COR-L47 (cell line): ENCODE results near the gene LPIN1.
"Not testable (repeated sequence)": the region's sequence is repeated elsewhere in the genome, so short reads cannot be mapped to it uniquely, and the experiment has no call there.

Experiments
- DNase-seq: peaks from one replicate; lab custom pipeline; 2025; lab: John Stamatoyannopoulos, UW

LPIN1 gene

DNA sequence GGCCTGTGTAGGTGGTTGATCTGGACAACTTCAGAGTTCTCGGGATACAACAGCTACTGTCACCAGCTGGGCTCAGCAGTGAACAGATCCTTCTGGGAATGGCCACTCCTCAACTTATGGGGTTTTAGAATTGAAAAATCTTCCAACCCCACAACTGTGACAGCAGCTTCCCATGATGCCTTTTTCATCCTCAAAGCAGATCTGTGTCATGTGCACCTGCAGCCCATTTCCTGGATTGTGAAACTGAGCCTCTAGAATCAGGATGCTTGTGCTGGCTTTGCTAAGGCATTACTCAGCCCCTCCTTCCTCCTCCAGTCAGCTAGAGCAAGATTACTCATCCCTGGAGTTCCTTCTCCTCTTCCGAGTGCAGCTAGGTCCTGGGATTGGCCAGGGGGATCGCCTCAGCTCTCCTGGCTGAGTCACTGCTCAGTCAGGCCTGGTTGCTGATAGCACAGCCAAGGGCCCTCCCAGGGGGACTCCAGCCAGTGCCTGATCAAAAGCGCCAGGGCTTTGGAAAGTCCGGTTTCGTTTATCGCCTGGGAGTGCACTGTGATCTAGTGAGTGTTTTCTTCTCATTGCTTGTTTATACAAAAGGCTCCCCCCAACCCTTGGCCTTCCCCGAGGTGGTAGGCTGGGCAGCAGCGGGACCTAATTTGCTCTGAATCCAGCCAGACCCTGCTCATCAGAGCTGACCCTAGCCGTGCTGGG is 2.4 kb upstream of the LPIN1 start:
- DNase-seq: peak; percentile 87

DNA sequence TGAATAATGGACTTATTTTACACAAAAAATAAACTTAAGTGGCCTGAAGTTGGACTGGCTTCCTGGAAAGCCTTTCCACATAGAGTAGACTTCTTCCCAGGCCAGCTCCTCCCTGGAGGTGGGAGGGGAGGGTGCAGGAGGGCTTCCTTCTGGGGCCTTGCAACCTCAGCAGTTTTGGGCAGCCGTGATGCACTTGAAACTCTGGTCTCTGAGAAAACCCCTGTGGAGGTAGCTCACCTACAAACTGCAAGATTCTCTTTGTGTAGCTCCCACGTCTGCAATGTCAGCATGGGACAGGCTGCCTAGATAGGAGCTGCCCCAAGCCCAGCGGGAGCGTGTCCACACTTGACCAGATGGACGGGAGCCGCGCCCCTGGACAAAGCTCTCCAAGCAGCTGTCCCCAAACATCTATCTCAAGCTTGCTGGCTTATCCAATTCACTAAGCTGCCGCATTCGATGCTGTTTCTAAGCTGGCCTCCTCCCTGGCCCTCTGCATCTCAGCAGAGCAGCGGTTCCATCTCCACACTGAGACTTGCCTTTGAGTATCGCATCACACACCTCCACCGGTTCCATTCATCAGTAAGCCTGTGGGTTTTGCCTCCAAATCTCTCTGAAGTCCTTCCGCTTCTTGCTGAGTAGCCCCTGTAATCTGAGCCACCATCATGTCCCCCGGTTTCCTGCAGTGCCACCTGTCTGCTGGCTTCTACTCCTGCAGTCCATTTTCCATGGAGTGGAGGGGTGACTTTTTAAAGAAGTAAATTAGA is 1.6 kb upstream of the LPIN1 start:
- DNase-seq: no peak

DNA sequence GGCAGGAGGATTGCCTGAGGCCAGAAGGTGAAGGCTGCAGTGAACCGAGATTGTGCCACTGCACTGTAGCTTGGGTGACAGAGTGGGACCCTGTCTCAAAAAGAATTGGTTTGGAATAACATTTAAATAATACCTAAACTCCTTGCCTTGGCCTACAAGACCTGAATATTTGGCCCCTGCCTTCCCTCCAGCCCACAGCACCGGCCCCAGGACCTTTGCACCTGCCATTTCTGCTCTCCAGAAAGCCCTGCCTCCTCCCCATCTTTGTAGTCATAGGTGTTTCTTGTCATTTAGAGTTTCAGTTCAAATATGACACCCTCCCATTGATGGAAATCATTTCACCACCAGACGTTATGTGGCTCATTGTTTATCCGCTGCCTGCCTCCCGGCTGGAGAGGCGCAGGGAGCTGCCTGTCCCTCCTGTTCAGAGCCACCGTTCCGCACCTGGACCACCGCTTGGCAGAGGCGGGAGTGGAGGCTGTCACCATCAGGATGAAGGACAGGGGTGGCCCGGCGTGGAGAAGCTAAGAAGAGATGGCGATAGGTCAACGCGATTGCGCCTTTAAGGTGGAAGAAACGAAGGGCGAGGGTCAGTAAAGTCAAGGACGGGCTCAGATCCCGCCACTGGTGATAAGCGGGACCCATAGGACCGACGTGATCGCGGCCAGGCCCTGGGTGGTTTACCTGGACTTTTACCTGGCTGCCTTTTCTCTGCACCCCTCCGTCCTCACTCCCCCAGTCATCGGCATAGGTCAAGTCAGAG is 638 bp upstream of the LPIN1 start:
- no peak for DNase-seq

DNA sequence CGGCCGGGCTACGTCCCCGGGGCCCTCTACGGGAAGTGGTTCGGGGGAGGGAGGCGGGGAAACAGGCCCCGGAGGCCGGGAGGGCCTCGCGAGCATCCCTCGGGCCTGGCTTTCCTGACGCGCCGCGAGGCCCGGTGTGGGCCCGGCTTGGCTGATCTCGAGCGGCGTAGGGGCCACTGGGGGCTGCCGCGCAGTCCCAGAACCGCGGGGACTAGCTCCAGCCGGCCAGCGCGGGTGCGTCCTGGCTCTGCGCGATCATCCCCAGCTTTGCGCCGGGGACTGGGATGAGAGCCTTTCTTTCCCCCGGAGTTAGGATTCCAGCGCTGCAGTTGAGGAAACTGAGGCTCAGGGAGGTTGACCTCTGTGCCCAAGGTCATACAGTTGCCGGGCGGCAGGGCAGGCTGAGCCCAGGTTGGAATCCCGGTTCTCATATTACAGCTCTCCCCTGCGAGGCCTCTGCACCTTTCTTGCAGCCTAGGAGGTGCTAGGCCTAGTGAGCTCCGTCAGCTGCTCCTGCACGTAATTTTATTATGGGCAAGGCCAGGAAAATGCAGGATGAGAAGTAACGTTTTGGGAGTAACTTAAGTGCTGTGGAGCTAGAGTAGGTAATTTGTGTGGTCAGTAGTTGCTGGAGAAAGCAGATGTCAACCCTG is 501 bp downstream of the LPIN1 start:
- no peak for DNase-seq

DNA sequence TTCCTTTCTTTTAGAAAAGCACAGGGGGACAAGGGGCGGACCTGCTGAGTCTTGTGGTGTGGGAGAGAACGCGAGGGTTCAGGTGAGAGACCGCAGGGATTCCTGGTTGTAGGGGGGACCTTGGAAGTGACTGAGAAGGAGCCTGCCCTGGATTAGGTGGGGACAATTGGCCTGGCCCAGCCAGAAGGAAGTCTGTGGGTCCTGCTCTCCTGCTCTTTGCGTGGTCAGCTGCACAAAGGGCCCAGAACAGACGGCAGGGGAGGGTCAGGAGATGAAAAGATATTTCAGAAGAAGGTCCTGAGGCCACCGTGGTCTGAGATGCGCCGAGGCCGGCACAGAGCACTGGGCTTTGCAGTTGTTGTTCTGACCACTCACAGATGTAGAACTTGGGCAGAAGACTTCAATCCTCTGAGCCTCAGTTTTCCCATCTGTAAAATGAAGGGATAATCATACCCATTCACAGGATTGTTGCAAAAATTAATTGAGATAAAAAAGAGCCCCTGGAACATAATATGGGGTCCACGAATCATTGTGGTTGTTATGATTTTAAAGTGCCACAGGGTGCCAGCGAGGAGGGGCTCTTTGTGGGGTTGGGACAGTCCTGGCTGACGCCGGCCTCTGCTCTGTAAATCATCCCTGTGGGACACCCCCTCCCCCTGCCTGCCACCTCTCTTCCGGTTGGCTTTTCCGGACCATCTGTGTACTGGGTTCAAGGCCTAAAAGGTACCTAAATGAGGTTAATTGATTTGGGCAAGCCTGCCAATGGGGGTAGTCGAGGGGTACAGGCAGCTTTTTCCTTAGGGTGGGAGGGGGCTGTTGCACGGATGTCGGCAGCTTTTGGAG is 1.8 kb downstream of the LPIN1 start:
- no peak for DNase-seq

DNA sequence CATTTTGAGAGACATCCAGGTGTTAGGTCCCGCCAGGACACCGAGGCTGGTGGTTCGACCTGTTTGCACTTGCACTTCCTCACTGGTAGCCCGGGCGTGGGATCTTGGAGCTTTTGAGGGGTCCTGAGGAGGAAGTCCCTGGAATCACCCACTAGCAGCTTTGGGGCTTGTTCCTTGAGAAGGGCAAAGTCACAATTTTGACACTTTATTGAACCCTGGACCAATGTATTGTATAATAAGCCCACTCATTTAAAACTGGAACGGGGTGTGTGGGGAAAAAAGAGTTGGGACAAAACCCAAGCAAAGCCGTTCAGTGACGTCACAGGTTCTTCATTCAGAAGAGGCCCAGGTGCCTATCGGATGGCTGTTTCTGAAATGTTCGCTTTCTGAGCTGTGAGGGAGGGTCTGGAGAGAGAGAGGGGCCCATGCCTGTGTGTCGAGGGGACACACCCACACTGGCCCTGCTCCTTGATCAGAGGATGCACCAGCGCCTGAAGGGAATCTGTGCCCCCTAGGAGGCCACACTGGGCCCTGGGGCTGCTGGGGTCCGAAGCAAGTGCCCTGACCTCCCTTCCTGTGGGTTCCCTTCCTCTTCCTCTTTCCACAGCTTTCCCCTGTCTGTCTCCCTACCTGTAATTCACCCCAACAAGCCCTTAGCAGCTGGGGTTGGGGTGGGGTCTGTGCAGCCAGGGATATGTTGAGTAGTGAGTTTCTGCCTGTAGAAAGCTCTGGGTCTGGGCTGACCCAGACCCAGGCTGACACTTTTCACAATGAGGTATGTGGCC is 2.6 kb downstream of the LPIN1 start:
- no peak for DNase-seq

DNA sequence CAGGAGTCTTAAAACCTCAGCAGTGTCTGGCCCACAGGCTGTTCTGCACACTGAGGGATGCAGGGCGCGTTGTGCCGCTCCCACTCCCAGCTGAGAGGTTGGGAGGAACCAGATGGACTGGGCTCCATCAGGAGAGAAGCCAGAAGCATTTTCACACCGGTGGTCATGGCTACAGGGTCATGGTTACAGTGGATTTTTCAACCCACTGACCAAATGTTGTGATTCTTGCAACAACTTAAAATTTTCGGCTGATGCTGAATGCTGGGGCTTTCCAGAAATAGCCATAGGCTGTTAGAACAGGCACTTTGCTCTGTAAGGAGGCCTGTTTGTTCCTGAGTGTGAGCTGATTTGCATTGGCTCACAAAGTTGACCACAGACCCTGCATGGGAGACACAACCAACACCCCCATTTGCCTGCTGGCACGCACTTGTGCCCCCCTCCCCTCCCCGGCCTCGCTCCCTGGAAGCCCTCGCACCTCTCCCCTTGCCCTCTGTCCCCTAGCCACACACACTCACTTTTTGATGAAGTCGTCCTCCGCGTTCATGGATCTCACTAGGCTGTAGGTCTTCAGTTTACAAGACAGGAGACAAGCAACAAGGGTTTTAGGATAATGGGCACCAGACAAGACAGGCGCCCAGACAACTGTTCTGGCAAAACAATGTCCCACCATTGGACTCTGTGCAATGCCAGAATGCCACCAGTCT is 3.4 kb downstream of the LPIN1 start:
- no peak for DNase-seq

DNA sequence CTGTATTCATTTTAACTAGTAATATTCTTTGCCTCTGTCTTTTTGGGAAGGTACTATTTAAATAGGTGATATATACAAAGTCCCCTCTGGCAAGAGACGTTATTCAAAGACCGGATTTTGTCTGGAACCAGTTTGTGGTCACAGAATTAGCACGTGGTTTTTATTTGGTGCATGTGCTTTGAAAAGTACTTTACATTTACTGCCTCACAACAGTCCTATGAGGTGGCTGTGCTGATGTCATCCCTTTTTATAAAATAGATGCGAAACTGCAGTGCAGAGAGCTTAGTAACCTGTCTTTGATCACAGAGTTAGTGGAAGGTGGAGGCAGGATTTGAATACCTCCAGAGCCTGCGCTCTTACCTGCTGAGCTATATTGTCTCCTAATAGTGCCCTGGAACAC is 4.0 kb downstream of the LPIN1 start:
- no peak for DNase-seq

DNA sequence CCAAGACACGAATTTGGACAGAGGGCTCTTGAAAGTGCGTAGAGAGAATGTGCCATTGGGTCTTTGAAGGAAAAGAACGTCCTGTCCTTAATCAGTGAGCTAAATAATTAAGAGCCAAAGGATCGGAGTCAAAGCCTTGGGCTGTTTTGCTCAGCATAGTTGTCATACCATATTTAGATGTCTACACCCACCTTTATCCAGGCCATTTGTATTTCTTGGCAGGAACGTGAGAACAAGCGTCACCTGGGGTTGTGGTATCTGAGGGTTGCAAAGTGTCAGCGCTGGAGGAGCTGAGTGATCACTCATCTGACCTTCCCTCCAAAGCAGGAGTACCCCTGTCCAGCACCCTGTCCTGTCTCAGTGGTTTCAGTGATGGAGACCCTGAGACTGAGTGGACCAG is 4.5 kb downstream of the LPIN1 start:
- DNase-seq: no peak

DNA sequence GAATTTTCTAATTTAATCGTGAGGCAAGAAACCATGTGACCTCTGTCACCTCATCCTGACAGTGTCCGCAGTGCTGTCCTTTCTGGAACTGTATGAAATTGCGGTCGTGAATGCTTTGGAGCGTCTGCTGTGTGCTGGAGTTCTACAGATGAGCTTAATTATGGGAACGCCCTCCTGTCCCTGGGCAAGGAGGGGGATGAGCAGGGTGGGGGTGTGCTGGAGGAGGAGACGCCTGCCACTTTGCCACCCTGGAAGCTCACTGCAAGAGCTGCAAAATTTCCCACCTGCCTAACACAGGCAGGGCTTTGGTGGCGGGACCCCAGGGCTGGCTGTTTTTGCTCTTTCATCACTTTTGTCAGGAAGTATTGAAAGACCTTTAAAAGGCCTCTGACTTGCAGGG is 6.5 kb downstream of the LPIN1 start:
- peak; percentile 35 for DNase-seq

DNA sequence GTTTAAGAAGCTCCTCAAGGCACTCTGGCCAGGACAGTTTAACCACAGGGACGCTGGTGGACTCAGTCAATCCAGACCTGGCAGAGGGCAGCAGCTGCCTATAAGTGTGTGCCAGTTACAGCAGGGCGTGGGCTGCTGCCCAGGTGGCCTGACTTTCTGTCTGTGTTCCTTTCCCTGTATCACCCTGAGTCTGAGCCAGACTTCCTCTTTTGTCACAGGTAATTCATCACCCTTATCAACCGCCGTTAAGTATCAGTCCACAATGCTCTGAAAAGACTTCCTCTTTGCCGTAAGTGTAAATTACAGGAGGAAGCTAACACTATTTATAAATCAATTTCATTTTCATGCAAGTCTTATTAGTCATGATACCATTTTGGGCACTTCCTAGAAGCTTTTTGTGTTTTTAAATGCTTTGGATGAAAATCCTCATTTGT is 7.0 kb downstream of the LPIN1 start:
- peak; percentile 77 for DNase-seq

DNA sequence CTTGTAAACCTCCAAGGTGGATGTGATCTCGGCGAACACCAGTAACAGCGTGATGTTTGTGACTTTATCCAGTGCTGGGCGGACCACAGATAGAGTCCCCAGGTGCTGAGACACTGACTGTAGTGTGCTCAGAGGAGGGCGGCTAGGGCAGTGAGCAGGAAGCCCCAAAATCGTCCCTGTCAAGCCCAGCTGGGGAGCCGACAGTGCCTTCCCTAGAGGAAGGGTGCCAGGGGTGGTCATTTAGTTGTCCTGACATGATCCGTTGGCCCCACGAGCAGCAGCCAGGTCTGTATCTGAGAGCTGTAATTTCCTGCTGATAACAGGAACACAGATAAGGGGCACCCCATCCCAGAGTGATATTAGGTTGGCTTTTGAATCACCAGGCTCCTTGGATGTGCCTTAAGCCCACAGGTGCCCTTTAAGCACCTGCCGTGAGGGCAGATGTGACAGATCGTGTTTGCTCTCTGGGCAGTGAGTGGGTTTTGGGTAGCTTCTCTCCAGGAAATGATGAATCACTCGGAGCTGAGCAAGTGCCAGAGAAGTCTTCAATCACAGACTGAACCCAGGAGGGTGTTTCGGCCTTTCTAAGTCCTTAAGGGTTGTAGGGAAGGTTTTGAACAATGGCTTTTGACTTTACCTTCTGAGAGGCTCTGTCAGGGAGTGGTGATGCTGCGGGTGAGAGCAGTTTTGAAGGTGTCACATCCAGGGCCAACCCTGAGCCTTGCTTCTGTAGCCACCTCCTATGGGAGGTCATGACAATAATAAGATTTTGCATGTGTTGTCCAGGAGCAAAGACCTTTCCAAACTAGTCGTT is 7.7 kb downstream of the LPIN1 start:
- peak; percentile 63 for DNase-seq

DNA sequence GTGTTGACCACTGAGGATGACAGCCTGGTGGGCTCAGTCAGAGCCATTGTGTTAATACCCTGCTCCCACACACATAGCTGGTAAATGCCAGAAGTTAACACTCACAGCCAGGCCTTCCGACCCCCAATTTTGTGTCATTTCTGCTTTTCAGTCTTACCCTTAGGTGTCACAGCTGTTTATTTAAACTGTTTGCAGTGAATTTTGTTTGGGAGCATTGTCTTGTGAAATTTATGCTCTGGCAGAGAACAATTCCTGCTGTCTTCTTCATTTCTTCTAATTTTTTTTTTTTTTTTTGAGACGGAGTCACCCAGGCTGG is 8.2 kb downstream of the LPIN1 start:
- DNase-seq: no peak

DNA sequence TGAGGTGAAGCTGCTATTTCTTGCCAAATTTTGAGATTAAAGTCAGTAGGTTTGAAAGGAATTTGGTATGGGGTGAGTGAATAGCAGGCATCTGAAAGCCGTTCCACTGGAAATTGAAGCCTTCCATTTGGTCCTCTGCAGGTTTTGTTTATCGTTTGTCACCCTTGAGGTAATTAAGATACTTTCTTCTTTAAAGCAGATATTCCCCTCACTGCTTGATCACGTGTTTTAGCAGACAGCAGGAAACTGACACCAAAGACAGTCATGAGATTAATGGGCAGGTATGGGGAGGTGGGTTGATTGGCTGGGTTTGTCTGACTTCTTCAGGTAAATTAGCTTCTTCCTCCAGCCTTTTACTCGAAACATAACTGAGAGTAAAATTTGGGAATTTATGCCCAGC is 10.7 kb downstream of the LPIN1 start:
- peak; percentile 60 for DNase-seq

DNA sequence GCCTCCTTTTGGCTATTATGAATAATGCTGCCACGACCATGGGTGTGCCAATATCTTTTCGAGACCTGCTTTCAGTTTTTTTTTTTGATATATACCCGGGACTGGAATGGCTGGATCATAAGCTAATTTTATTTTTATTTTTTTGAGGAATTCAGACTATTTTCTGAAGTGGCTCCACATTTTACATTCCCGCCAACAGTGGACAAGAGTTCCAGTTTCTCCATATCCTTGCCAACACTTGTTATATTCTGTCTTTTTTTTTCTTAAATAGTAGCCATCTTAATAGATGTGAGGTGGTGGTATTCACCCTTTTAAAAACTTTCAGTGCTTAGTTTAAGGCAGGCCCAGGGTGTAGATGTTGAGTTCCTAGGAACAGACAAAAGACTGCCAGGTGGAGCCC is 11.8 kb downstream of the LPIN1 start:
- no peak for DNase-seq

DNA sequence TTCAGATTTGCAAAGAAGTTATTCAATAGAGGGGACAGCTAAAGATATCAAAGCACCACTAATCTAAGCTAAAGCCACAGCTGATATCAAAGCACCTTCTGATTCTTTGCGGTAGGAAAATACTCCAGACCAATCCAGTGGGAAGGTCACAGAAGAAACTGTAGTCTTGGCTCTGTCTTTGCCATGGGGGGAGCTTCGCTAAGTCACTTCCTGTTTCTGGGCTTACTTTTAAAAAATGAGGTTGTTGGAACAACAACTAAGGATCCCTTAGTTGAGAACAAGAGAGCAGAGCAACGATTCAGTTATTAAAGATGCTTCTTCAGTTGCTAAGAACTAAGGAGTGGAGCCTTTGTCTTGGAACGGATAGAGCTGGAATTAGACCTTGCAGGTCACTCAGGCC is 12.2 kb downstream of the LPIN1 start:
- no peak for DNase-seq

DNA sequence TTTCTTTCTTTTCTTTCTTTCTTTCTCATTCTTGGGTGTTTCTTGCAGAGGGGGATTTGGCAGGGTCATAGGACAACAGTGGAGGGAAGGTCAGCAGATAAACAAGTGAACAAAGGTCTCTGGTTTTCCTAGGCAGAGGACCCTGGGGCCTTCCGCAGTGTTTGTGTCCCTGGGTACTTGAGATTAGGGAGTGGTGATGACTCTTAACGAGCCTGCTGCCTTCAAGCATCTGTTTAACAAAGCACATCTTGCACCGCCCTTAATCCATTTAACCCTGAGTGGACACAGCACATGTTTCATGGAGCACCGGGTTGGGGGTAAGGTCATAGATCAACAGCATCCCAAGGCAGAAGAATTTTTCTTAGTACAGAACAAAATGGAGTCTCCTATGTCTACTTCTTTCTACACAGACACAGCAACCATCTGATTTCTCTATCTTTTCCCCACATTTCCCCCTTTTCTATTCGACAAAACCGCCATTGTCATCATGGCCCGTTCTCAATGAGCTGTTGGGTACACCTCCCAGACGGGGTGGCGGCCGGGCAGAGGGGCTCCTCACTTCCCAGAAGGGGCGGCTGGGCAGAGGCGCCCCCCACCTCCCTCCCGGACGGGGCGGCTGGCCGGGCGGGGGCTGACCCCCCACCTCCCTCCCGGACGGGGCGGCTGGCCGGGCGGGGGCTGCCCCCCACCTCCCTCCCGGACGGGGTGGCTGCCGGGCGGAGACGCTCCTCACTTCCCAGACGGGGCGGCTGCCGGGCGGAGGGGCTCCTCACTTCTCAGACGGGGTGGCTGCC is 12.9 kb downstream of the LPIN1 start:
- DNase-seq: not testable (repeated sequence)

DNA sequence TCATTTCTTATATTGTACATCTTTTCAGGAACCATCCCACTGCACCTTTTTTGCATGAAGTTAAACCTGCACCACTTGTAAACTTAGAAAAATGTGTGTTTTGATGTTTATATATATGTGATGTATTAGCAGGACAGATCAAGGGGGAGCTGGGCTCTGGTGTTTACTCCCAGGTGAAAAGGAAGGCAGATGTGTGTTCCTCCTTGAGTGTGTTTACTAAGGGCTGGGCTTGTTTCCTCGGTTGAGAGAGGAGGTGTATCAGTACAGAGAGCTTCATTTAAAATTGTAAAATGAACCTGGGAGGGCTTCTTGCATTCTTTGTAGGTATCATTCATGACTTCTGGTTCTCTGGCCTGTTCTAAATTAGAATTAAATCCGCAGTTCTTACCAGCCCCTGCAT is 14.8 kb downstream of the LPIN1 start:
- DNase-seq: no peak

DNA sequence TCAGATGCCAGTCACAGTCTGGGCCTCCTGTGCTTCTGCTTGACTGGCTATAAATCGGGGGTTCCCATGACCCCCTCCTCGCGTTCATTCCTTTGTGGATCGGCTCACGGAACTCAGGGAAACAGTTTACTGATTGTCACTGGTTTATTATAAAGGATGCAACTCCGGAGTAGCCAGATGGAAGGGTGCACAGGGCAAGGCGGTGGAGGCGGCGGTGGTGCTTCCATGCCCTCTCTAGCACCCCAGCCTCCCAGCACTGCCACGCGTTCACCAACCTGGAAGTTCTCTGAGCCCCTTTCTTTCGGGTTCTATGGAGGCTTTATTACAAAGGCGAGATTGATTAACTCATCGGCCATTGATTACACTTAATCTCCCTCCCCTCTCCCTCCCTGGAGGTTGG is 15.6 kb downstream of the LPIN1 start:
- DNase-seq: no peak
